OCI-LY7 (cell line): Measurements from ENCODE around the gene GATAD2A. TPM values are rescaled to one million over a fixed set of nuclear protein-coding genes. Genes with fewer than 3 reads are reported as not detected.

Experiments
- Bru-seq: library from RNA; stranded (reverse); fragments of 400-500 nt; gene quantifications from one replicate; lab custom pipeline; 2021; lab: Mats Ljungman, UMichigan
- BruChase-seq, 2 experiments: library from RNA; stranded (reverse); fragments of 400-500 nt; gene quantifications; one replicate each; lab custom pipeline; 2021; lab: Mats Ljungman, UMichigan
- BruUV-seq: library from RNA; stranded (reverse); fragments of 400-500 nt; replicated peaks from 2 replicates; lab custom pipeline; 2021; lab: Mats Ljungman, UMichigan
- CTCF ChIA-PET: fragments of 300-600 bp; sonication (Branson Sonifier 250); formaldehyde crosslinking; loops from one replicate; lab custom pipeline; 2022; ENCODE audit warnings: antibody characterized with exemption; ENCODE audit not compliant: unreplicated experiment; lab: Charles Lee
- POLR2A ChIA-PET: fragments of 300-600 bp; sonication (Branson Sonifier 250); formaldehyde crosslinking; loops from one replicate; lab custom pipeline; 2022; ENCODE audit warnings: antibody characterized with exemption; lab: Charles Lee
- DNase-seq: peaks from one replicate; pipeline ENCODE4 v3.0.0-alpha.2; 2015; ENCODE audit warnings: low spot score
- H2AFZ ChIP-seq: fragments of 200-600 bp; sonication (generic), shearing (Covaris generic); 2 replicates; pipeline ENCODE4 v1.6.1; 2014; ENCODE audit warnings: mild to moderate bottlenecking, antibody characterized with exemption, low read length, moderate library complexity
- H3K27ac ChIP-seq: fragments of 200-600 bp; sonication (generic); 2 replicates; pipeline ENCODE4 v1.5.1; 2014; ENCODE audit warnings: mixed run types, low read depth, mild to moderate bottlenecking, moderate library complexity, low read length, inconsistent platforms; ENCODE audit not compliant: poor library complexity, severe bottlenecking
- H3K36me3 ChIP-seq: fragments of 200-600 bp; sonication (generic); 2 replicates; pipeline ENCODE4 v1.6.1; 2014; ENCODE audit warnings: mild to moderate bottlenecking, antibody characterized with exemption, low read length, moderate library complexity, mixed read lengths; ENCODE audit not compliant: insufficient read depth
- H3K4me1 ChIP-seq: fragments of 200-600 bp; sonication (generic); 2 replicates; pipeline ENCODE4 v1.5.1; 2014; ENCODE audit warnings: mild to moderate bottlenecking, low read length; ENCODE audit not compliant: insufficient read depth, poor library complexity, severe bottlenecking
- H3K4me2 ChIP-seq: fragments of 200-600 bp; sonication (generic); 2 replicates; pipeline ENCODE4 v1.6.1; 2014; ENCODE audit warnings: mild to moderate bottlenecking, low read length
- H3K4me3 ChIP-seq: fragments of 200-600 bp; sonication (generic); 2 replicates; pipeline ENCODE4 v1.5.1; 2014; ENCODE audit warnings: mild to moderate bottlenecking, low read depth, low read length; ENCODE audit not compliant: poor library complexity, severe bottlenecking
- H3K79me2 ChIP-seq: fragments of 200-600 bp; sonication (generic); 2 replicates; pipeline ENCODE4 v1.6.1; 2016; ENCODE audit warnings: low read depth, mild to moderate bottlenecking, low read length, moderate library complexity, mixed read lengths; ENCODE audit not compliant: insufficient read depth
- H3K9me2 ChIP-seq: fragments of 200-600 bp; sonication (generic); 2 replicates; pipeline ENCODE4 v1.6.1; 2016; ENCODE audit warnings: mild to moderate bottlenecking, low read length, mixed read lengths; ENCODE audit not compliant: insufficient read depth
- H3K9me3 ChIP-seq: fragments of 200-600 bp; sonication (generic); 2 replicates; pipeline ENCODE4 v1.6.1; 2014; ENCODE audit warnings: mild to moderate bottlenecking, mixed run types, low read length, mixed read lengths
- H4K20me1 ChIP-seq: fragments of 200-600 bp; sonication (generic); 2 replicates; pipeline ENCODE4 v1.6.1; 2014; ENCODE audit warnings: mild to moderate bottlenecking, antibody characterized with exemption, low read length, moderate library complexity, mixed read lengths; ENCODE audit not compliant: insufficient read depth
- EZH2phosphoT487 ChIP-seq: fragments of 200-600 bp; sonication (generic); IDR thresholded peaks from 2 replicates; pipeline ENCODE4 v1.6.1; 2018; ENCODE audit warnings: low read depth, borderline replicate concordance, mild to moderate bottlenecking, mixed run types, antibody characterized with exemption, low read length, moderate library complexity, mixed read lengths
- intact Hi-C: fragments of 100-400 bp; cut with micrococcal nuclease; formaldehyde crosslinking; loops from one replicate; pipeline ENCODE4 v1.10.0; 2022; ENCODE audit not compliant: unreplicated experiment
- long read RNA-seq: library from polyadenylated mRNA; stranded (forward); transcript quantifications from one replicate; pipeline ENCODE4 v2.0.0, GENCODE V29; 2022
- total RNA-seq, 2 experiments: library from RNA; depleted of rRNA in 1 of 2; stranded (reverse); fragments of >200 nt in 1 of 2; shearing (Covaris generic) in 1 of 2; gene quantifications; 2 replicates each; pipeline ENCODE4 v1.2.3, GENCODE V29; 2014 to 2022
- TF ChIP-seq, protein P1 (sequence below): fragments of 200-600 bp; sonication (generic); conservative IDR thresholded peaks from 2 replicates; pipeline ENCODE4 v1.5.1; 2014; ENCODE audit warnings: mild to moderate bottlenecking, antibody characterized with exemption, low read length, moderate library complexity, mixed read lengths

Gene GATAD2A, protein sequence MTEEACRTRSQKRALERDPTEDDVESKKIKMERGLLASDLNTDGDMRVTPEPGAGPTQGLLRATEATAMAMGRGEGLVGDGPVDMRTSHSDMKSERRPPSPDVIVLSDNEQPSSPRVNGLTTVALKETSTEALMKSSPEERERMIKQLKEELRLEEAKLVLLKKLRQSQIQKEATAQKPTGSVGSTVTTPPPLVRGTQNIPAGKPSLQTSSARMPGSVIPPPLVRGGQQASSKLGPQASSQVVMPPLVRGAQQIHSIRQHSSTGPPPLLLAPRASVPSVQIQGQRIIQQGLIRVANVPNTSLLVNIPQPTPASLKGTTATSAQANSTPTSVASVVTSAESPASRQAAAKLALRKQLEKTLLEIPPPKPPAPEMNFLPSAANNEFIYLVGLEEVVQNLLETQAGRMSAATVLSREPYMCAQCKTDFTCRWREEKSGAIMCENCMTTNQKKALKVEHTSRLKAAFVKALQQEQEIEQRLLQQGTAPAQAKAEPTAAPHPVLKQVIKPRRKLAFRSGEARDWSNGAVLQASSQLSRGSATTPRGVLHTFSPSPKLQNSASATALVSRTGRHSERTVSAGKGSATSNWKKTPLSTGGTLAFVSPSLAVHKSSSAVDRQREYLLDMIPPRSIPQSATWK
- total RNA-seq (2014; rRNA removed; shearing (Covaris generic)) = 62.8 and 73.4 TPM in 2 replicates
- 126 and 156 TPM in 2 replicates for total RNA-seq (2022)
- Bru-seq, nascent RNA = percentile 79 among the genes with signal in this experiment
- BruChase-seq, experiment 1, labeled RNA remaining after a 6-hour chase = percentile 89 among the genes with signal in this experiment
- BruChase-seq, experiment 2, labeled RNA remaining after a 2-hour chase = percentile 80 among the genes with signal in this experiment
- long read RNA-seq, full-length matches to known transcripts = 1 of 191 reads
- long read RNA-seq, partial matches to known transcripts = 47 of 191 reads
- long read RNA-seq, other reads (novel, unspliced or antisense) = 143 of 191 reads

DNA sequence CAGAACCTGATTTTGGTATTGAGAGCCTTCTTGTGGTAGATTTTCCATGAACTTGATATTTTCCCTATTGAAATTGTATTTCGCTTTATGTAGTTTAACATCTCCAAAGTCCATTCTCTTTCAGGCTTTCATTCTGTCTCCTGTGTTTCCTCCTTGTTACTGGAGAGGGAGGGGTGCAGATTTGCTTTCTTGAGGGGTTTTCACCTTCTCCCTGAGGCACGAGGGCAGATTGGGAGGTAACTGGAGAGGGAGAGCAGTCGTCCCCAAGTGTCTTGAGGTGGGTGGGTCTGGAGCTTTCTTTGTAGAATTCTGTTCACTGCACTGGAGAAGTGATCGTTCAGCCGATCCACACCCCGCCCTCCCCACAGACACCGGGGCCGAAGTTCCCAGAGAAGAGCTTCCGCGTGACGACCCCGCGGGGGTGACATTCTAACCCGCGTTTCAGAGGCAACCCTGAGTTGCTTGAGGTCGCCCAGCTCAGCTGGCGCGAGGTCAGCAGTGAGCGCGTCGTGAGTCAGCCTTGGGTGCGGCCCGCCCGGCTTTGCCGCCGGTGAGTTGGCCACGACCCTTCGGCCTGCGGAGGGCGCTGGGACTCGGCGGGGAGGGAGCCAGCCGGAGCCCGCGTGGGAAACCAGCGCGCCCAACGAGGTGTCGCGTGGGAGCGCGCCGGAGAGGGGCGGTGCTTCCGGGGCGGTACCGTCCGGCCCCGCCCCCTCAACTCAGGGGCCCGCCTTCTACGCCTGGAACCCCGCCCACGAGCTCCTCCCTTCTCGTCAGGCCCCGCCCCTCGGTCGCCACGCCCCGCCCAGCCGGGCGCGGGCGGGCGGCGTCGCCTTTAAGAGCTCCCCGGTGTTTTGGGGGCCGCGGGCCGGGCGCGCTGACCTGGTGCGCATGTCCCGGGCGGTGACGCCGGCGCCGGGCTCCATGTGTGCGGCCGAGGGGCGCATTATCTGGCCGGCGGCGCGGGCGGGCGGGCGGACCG, at the start of gene GATAD2A:
Gene GATAD2A, plus strand, starts transcription at position 797 of the 982 bp plus-strand sequence. CDS start 59,671 bp downstream, outside the sequence.
- Histone ChIP-seq H3K36me3 (peaks cover 10% of the 10 kb centered on the region; the same call in 1 of the 2 replicates), H3K9me3 (no peaks in the 10 kb centered on the region), H2AFZ (peak within 1 kb of the TSS; percentile 56; the same call in 1 of the 2 replicates), H3K4me1 (peaks cover 46% of the 10 kb centered on the region), H3K79me2 (peaks cover 56% of the 10 kb centered on the region), H3K9me2 (no peaks in the 10 kb centered on the region), H3K4me2 (peak within 1 kb of the TSS; percentile 97), H3K4me3 (peak within 1 kb of the TSS; percentile 80), H3K27ac (peak within 1 kb of the TSS; percentile 61), H4K20me1 (peaks cover 30% of the 10 kb centered on the region)
- TF ChIP-seq, protein P1, sequence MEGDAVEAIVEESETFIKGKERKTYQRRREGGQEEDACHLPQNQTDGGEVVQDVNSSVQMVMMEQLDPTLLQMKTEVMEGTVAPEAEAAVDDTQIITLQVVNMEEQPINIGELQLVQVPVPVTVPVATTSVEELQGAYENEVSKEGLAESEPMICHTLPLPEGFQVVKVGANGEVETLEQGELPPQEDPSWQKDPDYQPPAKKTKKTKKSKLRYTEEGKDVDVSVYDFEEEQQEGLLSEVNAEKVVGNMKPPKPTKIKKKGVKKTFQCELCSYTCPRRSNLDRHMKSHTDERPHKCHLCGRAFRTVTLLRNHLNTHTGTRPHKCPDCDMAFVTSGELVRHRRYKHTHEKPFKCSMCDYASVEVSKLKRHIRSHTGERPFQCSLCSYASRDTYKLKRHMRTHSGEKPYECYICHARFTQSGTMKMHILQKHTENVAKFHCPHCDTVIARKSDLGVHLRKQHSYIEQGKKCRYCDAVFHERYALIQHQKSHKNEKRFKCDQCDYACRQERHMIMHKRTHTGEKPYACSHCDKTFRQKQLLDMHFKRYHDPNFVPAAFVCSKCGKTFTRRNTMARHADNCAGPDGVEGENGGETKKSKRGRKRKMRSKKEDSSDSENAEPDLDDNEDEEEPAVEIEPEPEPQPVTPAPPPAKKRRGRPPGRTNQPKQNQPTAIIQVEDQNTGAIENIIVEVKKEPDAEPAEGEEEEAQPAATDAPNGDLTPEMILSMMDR = peak; percentile 42
- TF ChIP-seq EZH2phosphoT487 = no peak
- peak; percentile 90 for DNase-seq
- ChIA-PET POLR2A (interaction anchor here (0.5 to 1.5 kb wide), 9 partner anchors 12 to 140 kb away, joined by 3 to 13 read pairs (median 4); no protein-coding TSS in a partner anchor), CTCF (interaction anchor here (1.0 to 1.2 kb wide), 2 partner anchors 39 to 85 kb away, joined by 3 read pairs; no protein-coding TSS in a partner anchor)
- BruUV-seq = no TSS peak
- intact Hi-C loops = loop anchor here (1.0 to 10.0 kb wide), 4 partner anchors 20 to 260 kb away; partner anchors contain the start of genes ATP13A1, BORCS8, RFXANK and ZNF101

DNA sequence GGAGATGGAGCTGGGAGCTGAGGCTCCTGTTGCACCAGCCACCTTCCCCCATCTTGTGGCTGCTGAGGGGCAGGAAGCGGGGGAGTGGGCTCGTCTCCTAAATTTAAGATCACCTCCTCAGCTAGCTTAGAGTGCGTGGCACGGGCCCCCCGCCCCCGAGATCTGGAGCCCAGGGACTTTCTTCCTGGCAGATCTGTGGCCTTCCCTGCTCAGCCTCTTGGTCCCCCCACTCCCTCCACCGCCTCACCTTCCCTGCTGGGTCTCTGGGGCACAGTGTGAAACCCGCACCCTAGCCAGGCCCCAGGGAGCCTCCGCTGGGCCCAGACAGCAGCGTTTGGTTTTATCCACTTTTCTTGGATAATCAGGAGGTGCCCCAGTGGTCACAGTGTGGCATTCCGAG, 49.0 kb upstream of the GATAD2A start:
- no peak for DNase-seq
- H3K4me1 ChIP-seq = peaks cover 9% of the 10 kb centered on the region
- H3K9me3 ChIP-seq = no peaks in the 10 kb centered on the region
- no peak overlapping the region for H3K4me3 ChIP-seq
- no peaks in the 10 kb centered on the region for H3K79me2 ChIP-seq
- peaks cover 58% of the 10 kb centered on the region for H3K36me3 ChIP-seq
- CTCF ChIA-PET = no interaction called here
- no peak overlapping the region for H2AFZ ChIP-seq
- POLR2A ChIA-PET = no interaction called here
- no peak for TF ChIP-seq EZH2phosphoT487
- TF ChIP-seq, protein P1 = no peak
- intact Hi-C loops = no loop called here
- no peak overlapping the region for H3K4me2 ChIP-seq
- H4K20me1 ChIP-seq = no peaks in the 10 kb centered on the region
- H3K9me2 ChIP-seq = no peaks in the 10 kb centered on the region
- no peak overlapping the region for H3K27ac ChIP-seq
- BruUV-seq = no TSS peak
